ENCODE results near the gene FOXA1.

- TF ChIP-seq CTCF (IDR thresholded peaks at IDR 0.05; ENCODE audit: low read length): no peak
- no peak for TF ChIP-seq EZH2phosphoT487 (IDR thresholded peaks at IDR 0.05; ENCODE audit: low read length)
Measured at GRCh38 chr14:37616853-37617252, 21.8 kb upstream of the FOXA1 start.

All from MM.1S (cell line).